ENCODE data around the gene FNTB. TPM values are rescaled to one million over a fixed set of nuclear protein-coding genes. Genes with fewer than 3 reads are reported as not detected.

FNTB gene
- total and polyA plus RNA-seq, 2 of the 13 experiments (the other 11 are each of a cell fraction or from before 2014, with no cell fraction given) = 23.6 to 28.5 TPM

DNA sequence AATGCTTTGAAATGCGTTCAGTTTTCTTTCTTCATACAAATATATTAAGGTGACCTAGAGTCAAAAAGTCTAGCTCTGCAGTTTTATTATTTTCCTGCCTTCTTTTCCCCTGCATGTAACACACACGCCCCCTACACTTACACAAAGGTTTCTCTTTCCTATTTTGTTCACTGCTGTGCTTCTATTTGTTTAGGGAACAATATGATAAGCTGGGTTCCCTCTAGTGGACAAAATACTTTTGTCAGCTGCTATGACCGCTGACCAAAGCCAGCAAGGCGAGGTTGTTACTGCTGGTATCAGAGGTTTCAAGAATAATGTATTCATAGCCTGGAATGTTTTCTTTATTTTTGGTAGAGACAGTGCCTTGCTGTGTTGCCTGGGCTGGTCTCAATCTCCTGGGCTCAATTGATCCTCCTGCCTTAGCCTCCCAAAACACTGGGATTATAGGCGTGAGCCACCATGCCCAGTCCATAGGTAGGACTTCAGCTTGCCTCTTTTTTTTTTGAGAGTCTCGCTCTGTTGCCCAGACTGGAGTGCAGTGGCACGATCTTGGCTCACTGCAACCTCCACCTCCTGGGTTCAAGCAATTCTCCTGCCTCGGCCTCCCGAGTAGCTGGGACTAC lies 33.4 kb downstream of the FNTB start (continued):
- TF ChIP-seq, protein P1, sequence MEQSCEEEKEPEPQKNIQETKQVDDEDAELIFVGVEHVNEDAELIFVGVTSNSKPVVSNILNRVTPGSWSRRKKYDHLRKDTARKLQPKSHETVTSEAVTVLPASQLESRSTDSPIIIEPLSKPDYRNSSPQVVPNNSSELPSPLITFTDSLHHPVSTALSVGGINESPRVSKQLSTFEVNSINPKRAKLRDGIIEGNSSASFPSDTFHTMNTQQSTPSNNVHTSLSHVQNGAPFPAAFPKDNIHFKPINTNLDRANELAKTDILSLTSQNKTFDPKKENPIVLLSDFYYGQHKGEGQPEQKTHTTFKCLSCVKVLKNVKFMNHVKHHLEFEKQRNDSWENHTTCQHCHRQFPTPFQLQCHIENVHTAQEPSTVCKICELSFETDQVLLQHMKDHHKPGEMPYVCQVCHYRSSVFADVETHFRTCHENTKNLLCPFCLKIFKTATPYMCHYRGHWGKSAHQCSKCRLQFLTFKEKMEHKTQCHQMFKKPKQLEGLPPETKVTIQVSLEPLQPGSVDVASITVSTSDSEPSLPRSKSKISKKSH (CRISPR knock-in tag; IDR thresholded peaks at IDR 0.05; ENCODE audit: borderline replicate concordance) = no peak
- TF ChIP-seq, protein P2, sequence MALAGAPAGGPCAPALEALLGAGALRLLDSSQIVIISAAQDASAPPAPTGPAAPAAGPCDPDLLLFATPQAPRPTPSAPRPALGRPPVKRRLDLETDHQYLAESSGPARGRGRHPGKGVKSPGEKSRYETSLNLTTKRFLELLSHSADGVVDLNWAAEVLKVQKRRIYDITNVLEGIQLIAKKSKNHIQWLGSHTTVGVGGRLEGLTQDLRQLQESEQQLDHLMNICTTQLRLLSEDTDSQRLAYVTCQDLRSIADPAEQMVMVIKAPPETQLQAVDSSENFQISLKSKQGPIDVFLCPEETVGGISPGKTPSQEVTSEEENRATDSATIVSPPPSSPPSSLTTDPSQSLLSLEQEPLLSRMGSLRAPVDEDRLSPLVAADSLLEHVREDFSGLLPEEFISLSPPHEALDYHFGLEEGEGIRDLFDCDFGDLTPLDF (CRISPR knock-in tag; IDR thresholded peaks at IDR 0.05) = no peak
- TF ChIP-seq SMC3 (IDR thresholded peaks at IDR 0.05; ENCODE audit: low read length) (peak; percentile 47; the same call in 1 of the 2 replicates), SAP130 (CRISPR knock-in tag; IDR thresholded peaks at IDR 0.05; ENCODE audit: low read depth) (peak; percentile 63), ZNF136 (CRISPR knock-in tag; IDR thresholded peaks at IDR 0.05; ENCODE audit: low read depth) (no peak), TAF15 (IDR thresholded peaks at IDR 0.05; ENCODE audit: low read depth, low read length, poor library complexity, severe bottlenecking) (no peak), ZNF598 (CRISPR knock-in tag; IDR thresholded peaks at IDR 0.05; ENCODE audit: borderline replicate concordance) (no peak)
- TF ChIP-seq, protein P3, sequence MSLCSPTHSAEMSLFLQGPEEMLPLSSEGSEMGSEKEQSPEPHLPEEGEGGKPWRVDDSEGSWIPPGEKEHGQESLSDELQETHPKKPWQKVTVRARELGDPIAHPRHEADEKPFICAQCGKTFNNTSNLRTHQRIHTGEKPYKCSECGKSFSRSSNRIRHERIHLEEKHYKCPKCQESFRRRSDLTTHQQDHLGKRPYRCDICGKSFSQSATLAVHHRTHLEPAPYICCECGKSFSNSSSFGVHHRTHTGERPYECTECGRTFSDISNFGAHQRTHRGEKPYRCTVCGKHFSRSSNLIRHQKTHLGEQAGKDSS (CRISPR knock-in tag; IDR thresholded peaks at IDR 0.05; ENCODE audit: borderline replicate concordance, low read depth) = no peak
- TF ChIP-seq, protein P4, sequence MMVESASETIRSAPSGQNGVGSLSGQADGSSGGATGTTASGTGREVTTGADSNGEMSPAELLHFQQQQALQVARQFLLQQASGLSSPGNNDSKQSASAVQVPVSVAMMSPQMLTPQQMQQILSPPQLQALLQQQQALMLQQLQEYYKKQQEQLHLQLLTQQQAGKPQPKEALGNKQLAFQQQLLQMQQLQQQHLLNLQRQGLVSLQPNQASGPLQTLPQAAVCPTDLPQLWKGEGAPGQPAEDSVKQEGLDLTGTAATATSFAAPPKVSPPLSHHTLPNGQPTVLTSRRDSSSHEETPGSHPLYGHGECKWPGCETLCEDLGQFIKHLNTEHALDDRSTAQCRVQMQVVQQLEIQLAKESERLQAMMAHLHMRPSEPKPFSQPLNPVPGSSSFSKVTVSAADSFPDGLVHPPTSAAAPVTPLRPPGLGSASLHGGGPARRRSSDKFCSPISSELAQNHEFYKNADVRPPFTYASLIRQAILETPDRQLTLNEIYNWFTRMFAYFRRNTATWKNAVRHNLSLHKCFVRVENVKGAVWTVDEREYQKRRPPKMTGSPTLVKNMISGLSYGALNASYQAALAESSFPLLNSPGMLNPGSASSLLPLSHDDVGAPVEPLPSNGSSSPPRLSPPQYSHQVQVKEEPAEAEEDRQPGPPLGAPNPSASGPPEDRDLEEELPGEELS (CRISPR knock-in tag; IDR thresholded peaks at IDR 0.05) = 0 out of 2 replicates have a peak, but pooled peaks have one; percentile 13
- TF ChIP-seq, protein P5, sequence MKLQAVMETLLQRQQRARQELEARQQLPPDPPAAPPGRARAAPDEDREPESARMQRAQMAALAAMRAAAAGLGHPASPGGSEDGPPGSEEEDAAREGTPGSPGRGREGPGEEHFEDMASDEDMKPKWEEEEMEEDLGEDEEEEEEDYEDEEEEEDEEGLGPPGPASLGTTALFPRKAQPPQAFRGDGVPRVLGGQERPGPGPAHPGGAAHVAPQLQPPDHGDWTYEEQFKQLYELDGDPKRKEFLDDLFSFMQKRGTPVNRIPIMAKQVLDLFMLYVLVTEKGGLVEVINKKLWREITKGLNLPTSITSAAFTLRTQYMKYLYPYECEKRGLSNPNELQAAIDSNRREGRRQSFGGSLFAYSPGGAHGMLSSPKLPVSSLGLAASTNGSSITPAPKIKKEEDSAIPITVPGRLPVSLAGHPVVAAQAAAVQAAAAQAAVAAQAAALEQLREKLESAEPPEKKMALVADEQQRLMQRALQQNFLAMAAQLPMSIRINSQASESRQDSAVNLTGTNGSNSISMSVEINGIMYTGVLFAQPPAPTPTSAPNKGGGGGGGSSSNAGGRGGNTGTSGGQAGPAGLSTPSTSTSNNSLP (IDR thresholded peaks at IDR 0.05; ENCODE audit: low read depth, low read length) = peak; percentile 89
- TF ChIP-seq, protein P6, sequence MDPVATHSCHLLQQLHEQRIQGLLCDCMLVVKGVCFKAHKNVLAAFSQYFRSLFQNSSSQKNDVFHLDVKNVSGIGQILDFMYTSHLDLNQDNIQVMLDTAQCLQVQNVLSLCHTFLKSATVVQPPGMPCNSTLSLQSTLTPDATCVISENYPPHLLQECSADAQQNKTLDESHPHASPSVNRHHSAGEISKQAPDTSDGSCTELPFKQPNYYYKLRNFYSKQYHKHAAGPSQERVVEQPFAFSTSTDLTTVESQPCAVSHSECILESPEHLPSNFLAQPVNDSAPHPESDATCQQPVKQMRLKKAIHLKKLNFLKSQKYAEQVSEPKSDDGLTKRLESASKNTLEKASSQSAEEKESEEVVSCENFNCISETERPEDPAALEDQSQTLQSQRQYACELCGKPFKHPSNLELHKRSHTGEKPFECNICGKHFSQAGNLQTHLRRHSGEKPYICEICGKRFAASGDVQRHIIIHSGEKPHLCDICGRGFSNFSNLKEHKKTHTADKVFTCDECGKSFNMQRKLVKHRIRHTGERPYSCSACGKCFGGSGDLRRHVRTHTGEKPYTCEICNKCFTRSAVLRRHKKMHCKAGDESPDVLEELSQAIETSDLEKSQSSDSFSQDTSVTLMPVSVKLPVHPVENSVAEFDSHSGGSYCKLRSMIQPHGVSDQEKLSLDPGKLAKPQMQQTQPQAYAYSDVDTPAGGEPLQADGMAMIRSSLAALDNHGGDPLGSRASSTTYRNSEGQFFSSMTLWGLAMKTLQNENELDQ (CRISPR knock-in tag; IDR thresholded peaks at IDR 0.05; ENCODE audit: borderline replicate concordance) = no peak
- TF ChIP-seq, protein P7, sequence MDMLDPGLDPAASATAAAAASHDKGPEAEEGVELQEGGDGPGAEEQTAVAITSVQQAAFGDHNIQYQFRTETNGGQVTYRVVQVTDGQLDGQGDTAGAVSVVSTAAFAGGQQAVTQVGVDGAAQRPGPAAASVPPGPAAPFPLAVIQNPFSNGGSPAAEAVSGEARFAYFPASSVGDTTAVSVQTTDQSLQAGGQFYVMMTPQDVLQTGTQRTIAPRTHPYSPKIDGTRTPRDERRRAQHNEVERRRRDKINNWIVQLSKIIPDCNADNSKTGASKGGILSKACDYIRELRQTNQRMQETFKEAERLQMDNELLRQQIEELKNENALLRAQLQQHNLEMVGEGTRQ (IDR thresholded peaks at IDR 0.05; ENCODE audit: low read depth, low read length) = no peak
- TF ChIP-seq, protein P7 (CRISPR knock-in tag; IDR thresholded peaks at IDR 0.05; ENCODE audit: borderline replicate concordance) = no peak
- TF ChIP-seq, protein P8, sequence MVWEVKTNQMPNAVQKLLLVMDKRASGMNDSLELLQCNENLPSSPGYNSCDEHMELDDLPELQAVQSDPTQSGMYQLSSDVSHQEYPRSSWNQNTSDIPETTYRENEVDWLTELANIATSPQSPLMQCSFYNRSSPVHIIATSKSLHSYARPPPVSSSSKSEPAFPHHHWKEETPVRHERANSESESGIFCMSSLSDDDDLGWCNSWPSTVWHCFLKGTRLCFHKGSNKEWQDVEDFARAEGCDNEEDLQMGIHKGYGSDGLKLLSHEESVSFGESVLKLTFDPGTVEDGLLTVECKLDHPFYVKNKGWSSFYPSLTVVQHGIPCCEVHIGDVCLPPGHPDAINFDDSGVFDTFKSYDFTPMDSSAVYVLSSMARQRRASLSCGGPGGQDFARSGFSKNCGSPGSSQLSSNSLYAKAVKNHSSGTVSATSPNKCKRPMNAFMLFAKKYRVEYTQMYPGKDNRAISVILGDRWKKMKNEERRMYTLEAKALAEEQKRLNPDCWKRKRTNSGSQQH (CRISPR knock-in tag; IDR thresholded peaks at IDR 0.05; ENCODE audit: low read depth) = no peak
